HuH-7.5 (cell line): ENCODE data around the gene NMRK2.

Experiments used
- DNase-seq: peaks from one replicate; pipeline ENCODE4 v3.0.0; 2011; ENCODE audit warnings: low spot score

The NMRK2 gene

GRCh38 chr19:3981736-3982681 is 49.1 kb downstream of the NMRK2 start:
- DNase-seq, result no peak

- DNase-seq, result no peak
Observed at GRCh38 chr19:3982701-3983541, 50.1 kb downstream of the NMRK2 start.

GRCh38 chr19:3983542-3983914 is 50.7 kb downstream of the NMRK2 start:
- DNase-seq, result no peak

- no peak for DNase-seq
Observed at GRCh38 chr19:3983936-3984583, 51.2 kb downstream of the NMRK2 start.

- no peak for DNase-seq
Observed at GRCh38 chr19:3984584-3984907, 51.7 kb downstream of the NMRK2 start.

GRCh38 chr19:3984908-3985642 is 52.2 kb downstream of the NMRK2 start, which contains the start of gene EEF2:
Gene EEF2 (minus strand): TSS chr19:3985463. CDS start chr19:3985380, 83 bp downstream.
- peak; percentile 92 for DNase-seq

- no peak for DNase-seq
Observed at GRCh38 chr19:3985643-3986259, 52.9 kb downstream of the NMRK2 start.

- DNase-seq, result peak; percentile 73
Observed at GRCh38 chr19:3986260-3987041, 53.6 kb downstream of the NMRK2 start.

- DNase-seq, result peak; percentile 88
Observed at GRCh38 chr19:3987619-3988371, 54.9 kb downstream of the NMRK2 start.

GRCh38 chr19:3990815-3991117 is 57.9 kb downstream of the NMRK2 start:
- no peak for DNase-seq
